ENCODE data around the gene FOXL1.
A peak's percentile ranks its signal among the peaks of the same experiment; 100 is the strongest.

FOXL1 gene

GRCh38 chr16:86568677-86569623, 9.4 kb upstream of the FOXL1 start:
- no peak for DNase-seq
- TF ChIP-seq CTCF (IDR thresholded peaks at IDR 0.05) = no peak
- peaks cover 39% of the 10 kb centered on the region for H3K36me3 Mint-ChIP-seq (ENCODE audit: low read depth)
- H3K4me1 Mint-ChIP-seq = peaks cover 60% of the 10 kb centered on the region
- peak overlapping the region; percentile 95 for H3K4me3 Mint-ChIP-seq
- no peaks in the 10 kb centered on the region for H3K9me3 Mint-ChIP-seq
- H3K27ac Mint-ChIP-seq = peak overlapping the region; percentile 98
- peaks cover 54% of the 10 kb centered on the region for H3K27me3 Mint-ChIP-seq (ENCODE audit: low read depth, poor library complexity)

GRCh38 chr16:86569701-86570447, 8.5 kb upstream of the FOXL1 start:
- H3K4me1 Mint-ChIP-seq = peaks cover 60% of the 10 kb centered on the region
- peak overlapping the region; percentile 95 for H3K4me3 Mint-ChIP-seq
- H3K27ac Mint-ChIP-seq = peak overlapping the region; percentile 98
- H3K36me3 Mint-ChIP-seq (ENCODE audit: low read depth) = peaks cover 47% of the 10 kb centered on the region
- H3K9me3 Mint-ChIP-seq = no peaks in the 10 kb centered on the region
- no peak for TF ChIP-seq CTCF (IDR thresholded peaks at IDR 0.05)
- peaks cover 55% of the 10 kb centered on the region for H3K27me3 Mint-ChIP-seq (ENCODE audit: low read depth, poor library complexity)
- DNase-seq = no peak

- Mint-ChIP-seq H3K36me3 (ENCODE audit: low read depth) (peaks cover 48% of the 10 kb centered on the region), H3K4me3 (peak overlapping the region; percentile 95), H3K4me1 (peaks cover 58% of the 10 kb centered on the region), H3K27me3 (ENCODE audit: low read depth, poor library complexity) (peaks cover 51% of the 10 kb centered on the region), H3K9me3 (no peaks in the 10 kb centered on the region), H3K27ac (peak overlapping the region; percentile 89)
- TF ChIP-seq CTCF (IDR thresholded peaks at IDR 0.05) = no peak
- peak; percentile 30 for DNase-seq
These were observed 7.5 kb upstream of the FOXL1 start for GRCh38 chr16:86570558-86571529.

GRCh38 chr16:86571530-86571915, 6.8 kb upstream of the FOXL1 start:
- no peak for DNase-seq
- Mint-ChIP-seq H3K9me3 (no peaks in the 10 kb centered on the region), H3K27ac (peak overlapping the region; percentile 89), H3K36me3 (ENCODE audit: low read depth) (peaks cover 48% of the 10 kb centered on the region), H3K4me3 (peak overlapping the region; percentile 95), H3K27me3 (ENCODE audit: low read depth, poor library complexity) (peaks cover 47% of the 10 kb centered on the region), H3K4me1 (peaks cover 60% of the 10 kb centered on the region)
- no peak for TF ChIP-seq CTCF (IDR thresholded peaks at IDR 0.05)

- Mint-ChIP-seq H3K4me3 (peak overlapping the region; percentile 95), H3K4me1 (peaks cover 63% of the 10 kb centered on the region), H3K9me3 (no peaks in the 10 kb centered on the region), H3K27me3 (ENCODE audit: low read depth, poor library complexity) (peaks cover 47% of the 10 kb centered on the region), H3K36me3 (ENCODE audit: low read depth) (peaks cover 48% of the 10 kb centered on the region), H3K27ac (peak overlapping the region; percentile 42)
- TF ChIP-seq CTCF (IDR thresholded peaks at IDR 0.05) = no peak
- no peak for DNase-seq
These were observed 6.3 kb upstream of the FOXL1 start for GRCh38 chr16:86572041-86572521.

Measured in nephron progenitor cell (in vitro differentiated cells).